Astrocyte of the cerebellum (primary cell): ENCODE results near the gene OR51B2.
A peak's percentile ranks its signal among the peaks of the same experiment; 100 is the strongest.
"Not testable (repeated sequence)": the region's sequence is repeated elsewhere in the genome, so short reads cannot be mapped to it uniquely, and the experiment has no call there.

Experiments used
- DNase-seq: peaks from one replicate; pipeline ENCODE4 v3.0.0-alpha.2; 2011; ENCODE audit warnings: low read depth
- H3K4me3 ChIP-seq: 2 replicates; pipeline ENCODE4 v1.5.1; 2011; ENCODE audit warnings: mild to moderate bottlenecking, low read depth, low read length, moderate library complexity
- CTCF ChIP-seq: IDR thresholded peaks from 2 replicates; pipeline ENCODE4 v1.5.1; 2012; ENCODE audit warnings: low read length, low read depth, moderate library complexity, mild to moderate bottlenecking; ENCODE audit errors: missing control alignments
- in situ Hi-C: cut with HindIII; loops from 2 replicates; pipeline ENCODE4 v1.10.0; 2017; ENCODE audit warnings: low sequenced_read_pairs

OR51B2 gene

DNA sequence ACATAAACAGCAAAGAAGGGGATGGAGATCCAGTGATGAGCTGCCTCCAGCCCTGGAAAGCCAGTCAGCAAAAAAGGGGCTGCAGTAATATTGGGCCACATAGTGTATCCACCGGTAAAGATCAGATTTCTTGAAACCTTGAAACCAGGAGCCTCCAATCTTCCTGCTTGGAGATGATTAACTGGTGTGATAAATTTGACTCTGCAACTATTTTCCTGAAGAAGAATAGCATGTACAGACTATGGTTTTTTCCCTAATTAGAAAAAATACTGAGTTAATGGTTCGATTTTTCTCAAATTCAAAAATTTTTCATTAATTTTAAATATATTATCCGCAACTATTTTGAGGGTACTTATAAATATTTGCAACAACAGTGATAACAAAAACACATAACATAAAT, at the start of gene OR51B2:
OR51B2 (minus strand) TSS at position 101 of the 400 bp plus-strand sequence; CDS start at position 101, 0 bp downstream.
- no peak within 1 kb of the TSS for H3K4me3 ChIP-seq
- TF ChIP-seq CTCF, result no peak
- in situ Hi-C loops, result no loop called here
- no peak for DNase-seq

DNA sequence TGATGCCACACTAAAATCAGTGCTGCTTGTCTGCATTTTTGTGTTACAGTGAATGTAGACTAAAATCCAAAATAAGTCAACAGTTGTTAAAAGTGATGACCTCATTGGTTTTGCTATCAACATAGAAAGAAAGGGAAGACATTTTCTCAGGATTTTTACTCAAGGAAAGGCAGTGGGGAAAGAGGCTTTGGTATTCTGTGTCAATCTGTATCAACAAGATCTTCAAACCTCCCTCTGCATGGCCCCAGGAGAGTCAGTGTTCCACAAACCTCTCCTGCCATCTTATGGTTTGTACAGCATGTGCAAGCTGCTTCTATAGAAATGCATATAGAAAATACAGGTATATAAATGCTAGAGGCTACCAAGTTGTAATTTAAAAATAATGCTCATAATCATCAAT, 45.7 kb upstream of the OR51B2 start:
- no peak overlapping the region for H3K4me3 ChIP-seq
- DNase-seq, result peak; percentile 11
- TF ChIP-seq CTCF, result peak; percentile 45
- in situ Hi-C loops, result no loop called here

GRCh38 chr11:5368502-5369043, 44.5 kb upstream of the OR51B2 start:
- in situ Hi-C loops, result no loop called here
- no peak overlapping the region for H3K4me3 ChIP-seq
- no peak for DNase-seq
- TF ChIP-seq CTCF, result no peak

DNA sequence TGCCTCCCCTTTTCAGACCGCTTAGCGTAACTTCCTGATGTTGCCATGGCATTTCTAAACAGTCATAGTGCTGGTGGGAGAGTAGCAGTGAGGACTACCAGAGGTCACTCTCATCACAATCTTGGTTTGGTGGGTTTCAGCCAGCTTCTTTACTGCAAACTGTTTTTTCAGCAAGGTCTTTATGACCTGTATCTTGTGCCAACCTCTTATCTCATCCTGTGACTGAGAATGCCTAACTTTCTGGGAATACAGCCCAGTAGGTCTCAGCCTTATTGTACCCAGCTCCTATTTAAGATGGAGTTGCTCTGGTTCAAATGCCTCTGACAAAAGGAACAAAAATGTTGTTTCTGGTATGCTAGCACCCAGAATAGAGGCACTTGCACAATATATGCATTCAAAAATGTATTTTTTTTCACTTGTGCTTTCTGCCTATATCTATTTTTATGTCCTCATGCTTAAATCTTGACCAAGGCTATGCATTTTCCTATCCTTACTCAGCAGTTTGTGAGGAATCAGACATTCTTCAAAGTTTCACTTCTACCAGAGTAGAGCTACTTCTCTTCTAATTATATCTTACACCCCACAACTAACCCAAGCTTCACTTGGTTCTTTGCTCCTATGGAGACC, 43.5 kb upstream of the OR51B2 start:
- in situ Hi-C loops, result no loop called here
- H3K4me3 ChIP-seq, result no peak overlapping the region
- DNase-seq, result peak; percentile 13
- TF ChIP-seq CTCF, result no peak

GRCh38 chr11:5366856-5367255, 42.8 kb upstream of the OR51B2 start:
- DNase-seq, result no peak
- in situ Hi-C loops, result no loop called here
- no peak overlapping the region for H3K4me3 ChIP-seq
- no peak for TF ChIP-seq CTCF

- in situ Hi-C loops, DNase-seq, H3K4me3 ChIP-seq: not testable (repeated sequence)
Observed at GRCh38 chr11:5366365-5366764, 42.3 kb upstream of the OR51B2 start.

- in situ Hi-C loops, result no loop called here
- TF ChIP-seq CTCF, result no peak
- peak; percentile 19 for DNase-seq
Observed at GRCh38 chr11:5364214-5364613, 40.1 kb upstream of the OR51B2 start.

More at GRCh38 chr11:5364214-5364613, 40.1 kb upstream of the OR51B2 start:
- H3K4me3 ChIP-seq, result no peak overlapping the region
